Epithelial cell of prostate (primary cell): ENCODE results near the gene XXYLT1.

Source experiments
- DNase-seq: peaks from one replicate; pipeline ENCODE4 v3.0.0-alpha.2; 2011; ENCODE audit warnings: low read depth, low spot score
- H3K27ac ChIP-seq: fragments of 450-650 bp; 2 replicates; pipeline ENCODE4 v1.5.1; 2017; ENCODE audit warnings: mild to moderate bottlenecking

The XXYLT1 gene

DNA sequence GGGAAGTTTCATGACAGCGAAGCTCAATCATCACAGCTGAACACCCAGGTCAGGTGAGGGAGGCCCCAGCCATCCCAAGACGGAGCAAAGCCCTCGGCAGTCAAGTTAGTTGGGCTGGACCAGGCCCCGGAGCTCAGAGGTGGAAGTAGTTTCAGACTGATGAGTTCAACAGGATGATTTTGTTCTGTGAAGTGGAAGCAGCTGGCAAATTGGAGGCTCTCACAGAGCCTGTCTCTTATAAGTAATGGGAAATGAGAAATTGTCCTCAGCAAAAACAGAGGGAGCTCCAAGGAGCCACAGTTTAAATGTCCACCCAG lies 245.1 kb downstream of the XXYLT1 start:
- H3K27ac ChIP-seq = no peak overlapping the region
- DNase-seq = no peak

- H3K27ac ChIP-seq = no peak overlapping the region
- DNase-seq = no peak
Observed at GRCh38 chr3:195025056-195025883, 245.7 kb downstream of the XXYLT1 start.

DNA sequence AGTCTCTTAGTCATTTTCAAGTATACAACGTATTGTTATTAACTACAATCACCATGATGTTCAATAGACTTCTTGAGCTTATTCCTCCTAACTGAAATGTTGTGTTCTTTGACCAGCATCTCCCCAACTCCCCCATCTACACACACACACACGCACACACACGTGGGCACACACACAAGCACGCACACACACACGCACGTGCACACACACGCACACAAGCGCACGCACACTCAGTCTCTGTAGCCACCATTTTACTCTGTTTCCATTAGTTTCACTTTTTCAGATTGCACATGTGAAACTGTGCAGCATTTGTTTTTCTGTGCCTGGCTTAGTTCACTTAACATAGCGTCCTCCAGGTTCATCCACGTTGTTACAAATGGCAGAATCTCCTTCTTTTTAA lies 247.0 kb downstream of the XXYLT1 start:
- H3K27ac ChIP-seq = no peak overlapping the region
- DNase-seq = no peak

DNA sequence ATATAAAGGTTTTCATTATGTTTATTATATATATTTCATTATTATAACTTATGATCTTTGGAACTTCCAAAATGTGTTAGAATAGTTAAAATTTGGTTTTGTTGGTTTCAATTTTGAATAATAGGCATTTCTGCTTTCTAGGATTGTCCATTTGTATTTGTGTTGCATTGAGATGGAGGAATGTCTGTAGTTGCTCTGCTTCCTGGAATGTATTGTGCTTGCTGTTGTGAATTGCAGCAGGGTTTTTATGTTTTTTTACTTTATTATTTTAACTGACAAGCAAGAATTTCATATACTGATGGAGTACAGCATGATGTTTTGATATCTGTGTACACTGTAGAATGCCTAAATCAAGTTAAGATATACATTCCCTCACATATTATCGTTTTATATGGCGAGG lies 247.4 kb downstream of the XXYLT1 start:
- H3K27ac ChIP-seq = no peak overlapping the region
- no peak for DNase-seq

- DNase-seq = no peak
- H3K27ac ChIP-seq = no peak overlapping the region
Observed at GRCh38 chr3:195021692-195022091, 249.3 kb downstream of the XXYLT1 start.

DNA sequence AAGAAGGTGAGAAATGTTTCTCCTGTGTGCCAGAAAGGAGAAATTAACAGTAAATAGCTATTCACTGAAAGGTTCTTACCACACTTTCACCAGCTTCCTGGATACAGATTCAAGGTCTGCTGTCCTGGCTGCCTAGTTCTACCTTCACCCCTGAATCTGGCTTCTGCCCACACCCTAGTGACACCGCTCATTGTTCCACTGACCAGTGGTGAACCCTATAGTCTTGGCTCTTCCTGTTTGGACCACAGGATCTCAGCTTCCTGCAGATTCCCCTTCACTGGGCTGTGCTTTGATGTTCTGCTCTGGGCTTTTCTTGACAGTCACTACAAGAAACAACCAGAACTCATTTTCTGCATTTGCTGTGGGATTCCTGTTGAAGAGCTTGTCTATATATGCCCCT lies 250.0 kb downstream of the XXYLT1 start:
- no peak for DNase-seq
- no peak overlapping the region for H3K27ac ChIP-seq

DNA sequence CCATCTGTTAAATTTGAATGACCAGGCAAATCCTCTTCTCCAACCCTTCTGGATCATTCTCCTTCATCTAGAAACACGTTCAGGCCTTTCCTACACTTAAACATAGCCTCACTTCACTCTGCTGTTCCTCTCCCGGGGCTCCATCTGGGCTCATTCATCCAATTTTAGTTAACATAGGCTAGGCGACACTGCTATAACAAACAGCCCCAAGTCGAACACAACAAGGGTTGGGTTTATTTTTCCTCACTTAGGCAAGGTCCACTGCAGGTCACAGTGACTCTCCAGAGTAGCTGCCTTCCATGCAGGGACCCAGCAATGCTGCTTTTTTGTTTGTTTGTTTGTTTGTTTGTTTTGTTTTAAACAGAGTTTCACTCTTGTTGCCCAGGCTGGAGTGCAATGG lies 250.8 kb downstream of the XXYLT1 start:
- DNase-seq = no peak
- H3K27ac ChIP-seq = no peak overlapping the region

GRCh38 chr3:195019335-195019734 lies 251.6 kb downstream of the XXYLT1 start:
- no peak overlapping the region for H3K27ac ChIP-seq
- DNase-seq = no peak
